B cell (primary cell): ENCODE results near the gene ADAMTSL2. TPM values are rescaled to one million over a fixed set of nuclear protein-coding genes. Genes with fewer than 3 reads are reported as not detected.

Experiments used
- ATAC-seq: fragments of 200-7000 bp; cut with Tn5 transposase; one replicate; pipeline ENCODE4 v1.10.0; 2021; ENCODE audit warnings: low read depth, mild to moderate bottlenecking, moderate number of reproducible peaks, moderate library complexity
- CTCF ChIA-PET: fragments of 350-600 bp; sonication (Branson Sonifier 250); formaldehyde crosslinking; loops from one replicate; lab custom pipeline; 2021; ENCODE audit warnings: antibody characterized with exemption, inconsistent platforms; lab: Charles Lee
- POLR2A ChIA-PET: fragments of 350-600 bp; sonication (Branson Sonifier 250); formaldehyde crosslinking; loops from one replicate; lab custom pipeline; 2021; ENCODE audit warnings: antibody characterized with exemption; lab: Charles Lee
- DNase-seq: peaks from one replicate; pipeline ENCODE4 v3.0.0; 2013
- H2AFZ ChIP-seq: 2 replicates; pipeline ENCODE4 v1.6.1; 2012; ENCODE audit warnings: mild to moderate bottlenecking, low read depth, low read length; ENCODE audit not compliant: insufficient read depth, poor library complexity, severe bottlenecking
- H3K27ac ChIP-seq, 2 donors: 1 replicate in 1 of 2; 2 replicates in 1 of 2; pipeline ENCODE4 v1.5.1; 2012 to 2013; ENCODE audit warnings: low read length in 2 of 2, mild to moderate bottlenecking in 2 of 2, moderate library complexity in 1 of 2
- H3K27me3 ChIP-seq, 4 experiments: fragments of 200-600 bp in 1 of 4; sonication (generic) in 1 of 4; replicated peaks in 1 of 4; 1 replicate in 2 of 4; 2 replicates in 2 of 4; pipeline versions ENCODE4 v1.6.1 to v1.7.0; 2013 to 2016; ENCODE audit warnings: low read length in 3 of 4, mild to moderate bottlenecking in 2 of 4, mixed read lengths in 1 of 4, moderate library complexity in 1 of 4; ENCODE audit not compliant: insufficient read depth in 4 of 4, control insufficient read depth in 3 of 4; ENCODE audit errors: control extremely low read depth in 1 of 4
- H3K36me3 ChIP-seq, 2 experiments: replicated peaks in 1 of 2; 1 replicate in 1 of 2; 2 replicates in 1 of 2; pipeline versions ENCODE4 v1.6.1 to v1.7.1; 2013; ENCODE audit warnings: low read length in 1 of 2; ENCODE audit not compliant: insufficient read depth in 2 of 2, control insufficient read depth in 1 of 2; ENCODE audit errors: control extremely low read depth in 1 of 2, extremely low read depth in 1 of 2
- H3K4me1 ChIP-seq, 2 donors: fragments of 200-600 bp in 1 of 2; sonication (generic) in 1 of 2; 1 replicate in 1 of 2; 2 replicates in 1 of 2; pipeline versions ENCODE4 v1.5.1 to v1.6.1; 2013 to 2017; ENCODE audit warnings: low read length in 2 of 2; ENCODE audit not compliant: control insufficient read depth in 2 of 2, insufficient read depth in 2 of 2
- H3K4me2 ChIP-seq: replicated peaks from 2 replicates; pipeline ENCODE3; 2012; ENCODE audit warnings: mild to moderate bottlenecking, low read depth, low read length; ENCODE audit not compliant: poor library complexity, severe bottlenecking
- H3K4me3 ChIP-seq, 5 experiments: fragments of 200-600 bp in 1 of 5; sonication (generic) in 1 of 5; 1 replicate in 3 of 5; 2 replicates in 2 of 5; pipeline versions ENCODE4 v1.5.1 to v1.7.0; 2011 to 2016; ENCODE audit warnings: low read length in 4 of 5, mild to moderate bottlenecking in 4 of 5, low read depth in 2 of 5, control low read depth in 1 of 5, moderate library complexity in 1 of 5; ENCODE audit not compliant: insufficient read depth in 1 of 5; ENCODE audit errors: control extremely low read depth in 1 of 5, extremely low read depth in 1 of 5
- H3K79me2 ChIP-seq: fragments of 200-600 bp; sonication (generic); one replicate; pipeline ENCODE4 v1.6.0; 2016; ENCODE audit warnings: low read length; ENCODE audit not compliant: control insufficient read depth, insufficient read depth
- H3K9ac ChIP-seq: fragments of 200-600 bp; sonication (generic); 2 replicates; pipeline ENCODE4 v1.6.1; 2017; ENCODE audit warnings: mild to moderate bottlenecking, low read length, moderate library complexity
- H3K9me3 ChIP-seq, 3 donors: one replicate each; pipeline versions ENCODE4 v1.6.1 to v1.7.1; 2013; ENCODE audit warnings: low read length in 2 of 3; ENCODE audit not compliant: control insufficient read depth in 2 of 3, insufficient read depth in 1 of 3; ENCODE audit errors: control extremely low read depth in 1 of 3
- H4K20me1 ChIP-seq: 2 replicates; pipeline ENCODE4 v1.6.0; 2012; ENCODE audit warnings: mild to moderate bottlenecking, low read length; ENCODE audit not compliant: insufficient read depth, control insufficient read depth, poor library complexity, severe bottlenecking
- H3K27ac Mint-ChIP-seq: one replicate; pipeline ENCODE4 v1.8.0; 2021; ENCODE audit warnings: mixed read lengths
- H3K27me3 Mint-ChIP-seq: one replicate; pipeline ENCODE4 v1.8.0; 2021; ENCODE audit warnings: mixed read lengths
- H3K4me1 Mint-ChIP-seq: one replicate; pipeline ENCODE4 v1.8.0; 2021; ENCODE audit warnings: mixed read lengths
- H3K4me3 Mint-ChIP-seq: one replicate; pipeline ENCODE4 v1.8.0; 2021; ENCODE audit warnings: mixed read lengths
- H3K9me3 Mint-ChIP-seq: one replicate; pipeline ENCODE4 v1.8.0; 2022; ENCODE audit warnings: mixed read lengths; ENCODE audit not compliant: insufficient read depth
- CTCF ChIP-seq: fragments of 200-600 bp; IDR thresholded peaks from one replicate; pipeline ENCODE4 v1.8.0; 2022; ENCODE audit warnings: antibody characterized with exemption, mild to moderate bottlenecking
- EZH2 ChIP-seq: IDR thresholded peaks from 2 replicates; pipeline ENCODE4 v1.6.1; 2012; ENCODE audit warnings: borderline replicate concordance, low read depth, mild to moderate bottlenecking, moderate library complexity, low read length; ENCODE audit not compliant: insufficient read depth, poor library complexity, severe bottlenecking
- WGBS: methylation state at CpG from one replicate; pipeline ENCODE4 v1.1.5; 2013; ENCODE audit warnings: missing lambda C conversion rate; ENCODE audit not compliant: insufficient coverage; 5-methylcytosine and 5-hydroxymethylcytosine counted together
- intact Hi-C: fragments of 100-400 bp; cut with micrococcal nuclease; formaldehyde crosslinking; loops from one replicate; pipeline ENCODE4 v1.10.0; 2022
- polyA plus RNA-seq: library from polyadenylated mRNA; depleted of rRNA; stranded (reverse); fragments of >200 nt; gene quantifications from 2 replicates; pipeline ENCODE4 v1.2.3, GENCODE V29; 2012
- total RNA-seq, 2 donors: library from RNA; stranded (reverse); fragments of 120-200 nt in 1 of 2; gene quantifications; 1 replicate in 1 of 2; 2 replicates in 1 of 2; pipeline versions ENCODE4 v1.2.3 to v1.2.4, GENCODE V29; 2013 to 2022

The ADAMTSL2 gene
- total and polyA plus RNA-seq, 2 donors (not counting 1 experiment from before 2014, with no cell fraction given), result 0.03 TPM; not detected in 1

GRCh38 chr9:133535306-133535877 is 888 bp downstream of the ADAMTSL2 start:
- H3K4me1 Mint-ChIP-seq, result peaks cover 24% of the 10 kb centered on the region
- DNase-seq (no peak), ATAC-seq (no peak)
- H3K27ac Mint-ChIP-seq, result no peak overlapping the region
- ChIA-PET CTCF (no interaction called here), POLR2A (no interaction called here)
- Histone ChIP-seq H3K4me3 (no peak overlapping the region), H3K36me3 (no peaks in the 10 kb centered on the region), H2AFZ (no peak overlapping the region), H3K9me3 (peaks cover 0 to 3% (median 0%) of the 10 kb centered on the region in 3 donors), H3K27me3 (peaks cover 0 to 62% (median 15%) of the 10 kb centered on the region in 4 experiments), H3K4me1 (peaks cover 15 to 23% of the 10 kb centered on the region in 2 donors), H3K79me2 (no peaks in the 10 kb centered on the region), H3K27ac (no peak overlapping the region), H4K20me1 (no peaks in the 10 kb centered on the region), H3K4me2 (no peak overlapping the region), H3K9ac (no peak overlapping the region)
- H3K27me3 Mint-ChIP-seq, result peaks cover 32% of the 10 kb centered on the region
- TF ChIP-seq CTCF, result no peak
- no peak for TF ChIP-seq EZH2
- no peaks in the 10 kb centered on the region for H3K9me3 Mint-ChIP-seq
- WGBS, result 87% methylated on average over 9 of the region's 13 CpGs
- intact Hi-C loops, result no loop called here
- H3K4me3 Mint-ChIP-seq, result no peak overlapping the region

- DNase-seq, result no peak
- 96% methylated on average over 11 of the region's 11 CpGs for WGBS
- Histone ChIP-seq H3K79me2 (no peaks in the 10 kb centered on the region), H4K20me1 (no peaks in the 10 kb centered on the region), H3K36me3 (no peaks in the 10 kb centered on the region), H3K4me1 (peaks cover 21 to 30% of the 10 kb centered on the region in 2 donors), H3K27ac (no peak overlapping the region), H2AFZ (no peak overlapping the region), H3K9ac (no peak overlapping the region), H3K4me3 (no peak overlapping the region), H3K4me2 (no peak overlapping the region), H3K9me3 (peaks cover 0 to 3% (median 0%) of the 10 kb centered on the region in 3 donors), H3K27me3 (peaks cover 0 to 59% (median 16%) of the 10 kb centered on the region in 4 experiments)
- Mint-ChIP-seq H3K4me3 (no peak overlapping the region), H3K4me1 (peaks cover 28% of the 10 kb centered on the region), H3K27me3 (peaks cover 34% of the 10 kb centered on the region), H3K9me3 (no peaks in the 10 kb centered on the region), H3K27ac (no peak overlapping the region)
- ATAC-seq, result no peak
- CTCF ChIA-PET, result no interaction called here
- intact Hi-C loops, result no loop called here
- POLR2A ChIA-PET, result no interaction called here
- no peak for TF ChIP-seq CTCF
Observed at GRCh38 chr9:133536080-133536479, 1.6 kb downstream of the ADAMTSL2 start.
